ENCODE results near the gene GGACT.
"Not testable (repeated sequence)": the region's sequence is repeated elsewhere in the genome, so short reads cannot be mapped to it uniquely, and the experiment has no call there.

GGACT gene

GRCh38 chr13:100528353-100528752 lies 60.2 kb downstream of the GGACT start:
- DNase-seq: no peak

- no peak for DNase-seq
Observed at GRCh38 chr13:100527644-100528043, 60.9 kb downstream of the GGACT start.

DNA sequence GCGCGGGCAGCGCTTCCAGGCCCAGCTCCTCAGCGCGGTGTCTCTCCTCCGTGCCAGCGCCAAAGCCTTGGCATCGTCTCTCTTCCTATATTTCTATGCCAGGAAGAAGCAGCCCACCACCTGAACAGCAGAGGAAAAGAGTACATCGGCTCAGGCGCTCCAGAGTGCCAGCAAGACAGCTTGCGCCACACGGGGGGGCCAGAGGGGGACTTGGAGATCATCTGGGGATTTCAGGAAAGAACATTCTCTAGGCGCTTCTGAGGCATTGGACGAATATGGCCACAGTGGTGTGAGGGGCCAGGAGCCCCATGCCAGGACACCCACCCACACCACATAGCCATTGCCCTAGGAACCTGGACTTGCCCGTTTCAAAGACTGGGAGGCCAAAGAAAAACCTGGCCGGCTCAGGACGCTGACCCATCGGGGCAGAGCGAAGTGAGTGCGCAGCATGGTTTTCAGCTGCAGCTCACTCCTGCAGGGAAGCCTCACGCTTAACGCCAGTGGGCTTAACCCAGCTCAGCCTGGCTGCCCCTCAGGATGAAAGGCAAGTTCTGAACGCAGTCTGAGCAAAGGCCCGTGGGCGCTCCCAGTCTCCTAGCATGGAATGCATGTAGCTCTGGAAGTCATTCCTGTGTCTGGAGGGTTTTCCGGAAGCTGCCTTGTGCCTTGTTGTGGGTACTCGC lies 62.1 kb downstream of the GGACT start:
- DNase-seq: no peak

GRCh38 chr13:100525453-100526317 lies 62.9 kb downstream of the GGACT start:
- no peak for DNase-seq

GRCh38 chr13:100524688-100525087 lies 63.9 kb downstream of the GGACT start:
- DNase-seq: not testable (repeated sequence)

DNA sequence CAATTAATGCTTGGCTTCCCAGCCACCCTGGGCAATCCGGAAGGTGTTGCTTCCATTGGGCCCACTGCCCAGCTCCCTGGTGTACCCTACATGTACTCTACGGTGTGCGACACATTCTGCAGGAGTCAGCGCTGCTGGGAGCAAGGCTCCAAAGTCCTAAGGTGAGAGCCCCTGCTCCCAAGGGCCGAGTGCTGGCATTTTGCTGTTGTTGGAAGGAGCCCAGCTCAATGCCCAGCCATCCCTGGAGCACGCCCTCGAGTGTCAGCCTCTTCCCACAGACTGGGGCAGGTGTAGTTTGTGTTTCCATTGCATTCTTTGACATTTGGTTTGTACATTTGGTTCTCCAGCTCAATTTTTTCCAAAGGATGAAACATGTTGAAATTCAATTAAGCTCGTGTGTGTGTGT lies 64.6 kb downstream of the GGACT start:
- no peak for DNase-seq

DNA sequence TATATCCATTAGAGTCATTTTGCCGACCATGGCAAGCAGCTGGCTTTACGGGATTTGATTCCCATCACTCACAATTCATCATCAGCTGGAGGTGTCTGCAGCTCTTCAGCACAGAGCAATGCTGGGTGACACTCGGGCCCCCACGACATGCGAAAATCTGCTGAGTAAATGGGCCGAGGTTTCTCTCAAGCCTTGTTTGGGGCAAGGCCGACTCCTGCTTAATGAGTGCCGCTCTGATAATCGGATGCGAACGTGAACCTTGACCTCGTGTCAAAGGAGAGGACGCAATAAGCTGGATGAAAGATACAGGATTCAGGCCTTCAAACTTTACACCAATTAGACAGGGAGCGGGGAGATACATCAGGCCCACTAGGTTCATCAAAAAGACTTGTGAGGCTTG lies 65.2 kb downstream of the GGACT start:
- no peak for DNase-seq

DNA sequence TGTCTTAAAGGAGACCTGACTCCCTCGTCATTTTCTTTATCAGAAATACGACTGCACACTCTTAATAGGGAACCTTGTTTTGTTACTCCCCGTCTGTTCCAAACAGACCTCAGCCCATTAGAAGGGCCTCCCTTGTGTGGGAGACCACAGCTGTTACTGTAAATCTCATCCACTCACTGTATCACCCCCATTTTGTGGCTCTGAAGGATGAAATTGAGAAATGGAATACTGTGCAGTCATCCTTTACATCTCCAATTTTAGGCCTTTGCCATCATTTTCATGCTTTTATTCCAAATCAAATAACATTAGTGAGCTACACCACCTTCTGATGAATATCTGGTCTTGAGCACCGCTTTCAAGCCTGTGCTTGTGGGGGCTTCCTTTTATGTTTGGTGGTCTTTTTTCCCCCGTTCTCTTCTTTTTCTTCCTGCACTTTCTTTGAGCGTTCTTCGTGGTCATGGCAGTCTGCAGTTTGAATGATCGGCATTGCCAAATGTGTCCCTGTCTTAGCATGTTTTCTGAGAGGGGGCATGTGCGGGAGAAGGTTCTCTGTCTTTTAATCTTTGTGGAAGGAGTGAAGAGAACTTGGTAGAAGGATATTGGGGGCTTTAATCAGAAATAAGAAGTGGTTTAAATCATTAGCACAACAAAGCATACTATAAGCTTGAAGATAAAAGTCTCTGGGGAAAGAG lies 65.8 kb downstream of the GGACT start:
- DNase-seq: no peak

DNA sequence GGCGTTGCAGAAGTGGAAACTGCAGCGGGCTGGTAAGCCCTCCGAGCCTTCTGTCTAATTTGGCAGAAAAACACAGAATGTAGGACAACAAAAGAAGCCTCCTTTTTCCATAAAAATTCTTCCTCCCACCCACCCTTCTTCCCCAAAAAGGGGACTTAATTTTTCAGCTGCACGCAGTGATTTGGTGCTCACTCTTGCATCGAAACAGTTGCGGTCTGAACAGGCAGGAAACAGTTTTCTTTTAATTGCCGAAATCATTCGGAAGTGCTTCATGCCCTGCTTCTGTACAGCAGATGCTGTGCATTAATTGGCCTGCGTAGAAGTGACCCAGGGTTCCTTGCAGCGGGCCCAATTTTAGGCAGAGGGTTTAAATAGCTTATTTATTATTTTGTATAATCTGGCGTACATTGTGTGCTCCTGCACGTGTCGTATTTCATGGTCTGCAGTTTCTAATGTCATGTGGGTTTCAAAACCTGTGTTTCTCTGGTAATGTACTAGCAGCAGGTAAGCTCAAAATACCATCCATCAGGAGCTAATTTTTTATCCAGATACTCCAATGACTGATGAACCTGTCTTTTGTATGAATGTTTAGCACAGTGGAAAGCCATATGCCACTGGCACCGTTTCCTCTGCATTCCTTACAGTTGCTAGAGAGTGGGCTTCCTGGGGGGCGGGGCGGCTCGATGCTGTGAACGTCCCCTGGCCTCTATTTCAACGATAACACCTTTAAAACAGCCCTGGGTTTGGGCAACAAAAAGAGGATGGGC lies 66.6 kb downstream of the GGACT start:
- DNase-seq: no peak

GRCh38 chr13:100520936-100521850 lies 67.4 kb downstream of the GGACT start:
- DNase-seq: no peak

GRCh38 chr13:100519626-100520025 lies 69.0 kb downstream of the GGACT start:
- DNase-seq: no peak

- no peak for DNase-seq
Observed at GRCh38 chr13:100518394-100519062, 70.1 kb downstream of the GGACT start.

DNA sequence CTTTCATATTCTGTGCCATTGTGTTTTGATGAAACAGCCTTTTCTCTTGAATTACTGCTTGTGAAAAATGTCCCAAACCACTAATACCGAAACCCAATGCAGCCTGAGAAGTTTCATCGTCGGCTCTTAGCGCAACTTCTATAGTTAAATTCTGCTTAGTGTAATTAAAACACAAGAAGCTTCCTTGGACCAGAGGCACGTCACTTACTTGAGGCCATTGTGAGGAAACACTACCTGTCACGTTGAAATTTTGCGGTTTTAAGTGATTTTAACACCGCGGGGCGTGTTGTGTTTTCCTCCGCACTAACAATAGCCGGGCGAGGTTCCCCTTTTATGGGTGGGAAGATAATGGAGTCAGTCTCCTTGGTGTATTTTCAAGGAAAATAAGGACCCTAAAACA lies 70.9 kb downstream of the GGACT start:
- no peak for DNase-seq

DNA sequence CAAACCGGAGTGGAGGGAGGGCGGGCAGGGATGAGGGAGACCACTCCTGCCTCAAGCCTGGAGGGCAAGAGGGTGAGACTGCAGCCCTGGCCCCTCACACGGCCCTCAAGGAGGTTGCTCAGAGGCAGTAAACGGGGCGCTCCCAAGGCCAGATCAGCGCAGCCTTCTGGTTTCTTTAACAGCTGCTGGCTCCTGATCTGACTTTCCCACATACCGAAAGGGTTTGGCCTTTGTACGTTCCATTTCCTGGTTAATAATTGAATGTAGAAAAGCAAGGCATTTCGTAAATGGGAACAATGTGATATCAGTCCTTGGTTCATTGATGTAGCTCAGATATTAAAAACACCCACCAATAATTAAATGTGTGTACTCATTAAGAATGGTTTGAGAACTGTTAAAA lies 71.5 kb downstream of the GGACT start:
- no peak for DNase-seq

DNA sequence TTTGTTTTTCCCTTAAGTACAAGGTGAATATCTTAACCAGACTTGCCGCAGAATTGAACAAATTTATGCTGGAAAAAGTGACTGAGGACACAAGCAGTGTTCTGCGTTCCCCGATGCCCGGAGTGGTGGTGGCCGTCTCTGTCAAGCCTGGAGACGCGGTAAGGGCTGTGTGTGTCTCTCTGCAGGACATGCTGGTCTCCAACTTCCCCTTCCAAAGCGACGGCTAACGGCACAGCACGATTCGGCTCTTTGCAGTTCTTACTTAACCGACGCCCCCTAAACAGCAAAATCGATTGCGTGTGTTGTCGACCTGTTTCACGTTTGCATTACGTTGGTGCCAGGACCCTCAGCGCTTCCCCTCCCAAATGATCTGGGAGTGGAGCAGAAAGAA lies 73.2 kb downstream of the GGACT start:
- no peak for DNase-seq

DNA sequence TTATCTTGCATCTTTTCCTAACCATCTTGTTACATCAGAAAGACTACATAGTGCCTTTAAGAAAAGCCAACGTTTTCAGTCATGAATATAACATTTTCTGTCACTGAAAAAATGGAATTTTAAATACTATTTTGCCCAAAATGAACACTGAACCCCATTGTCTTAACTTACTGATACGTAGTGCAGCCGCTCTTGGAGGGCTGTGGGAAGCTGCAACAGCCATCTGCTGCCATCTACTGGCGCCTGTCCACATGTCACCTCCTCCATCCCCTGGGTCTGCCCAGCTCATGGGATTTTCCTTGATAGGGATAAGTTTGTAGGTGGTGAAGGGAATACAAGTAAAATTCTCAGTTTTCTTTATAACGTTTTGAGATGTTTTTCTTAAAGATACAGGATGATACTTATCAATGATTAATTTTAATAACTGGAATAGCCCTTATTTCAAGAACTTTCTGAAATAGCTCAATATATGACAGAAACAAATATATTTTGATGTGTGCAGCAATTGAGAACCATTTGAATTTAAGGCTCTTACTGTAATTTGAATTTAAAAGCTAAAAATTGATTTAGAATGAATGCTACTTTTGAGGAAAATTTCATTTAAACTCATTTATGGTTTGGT lies 73.7 kb downstream of the GGACT start:
- peak; percentile 60 for DNase-seq

GRCh38 chr13:100513987-100514670 lies 74.5 kb downstream of the GGACT start:
- DNase-seq: no peak

DNA sequence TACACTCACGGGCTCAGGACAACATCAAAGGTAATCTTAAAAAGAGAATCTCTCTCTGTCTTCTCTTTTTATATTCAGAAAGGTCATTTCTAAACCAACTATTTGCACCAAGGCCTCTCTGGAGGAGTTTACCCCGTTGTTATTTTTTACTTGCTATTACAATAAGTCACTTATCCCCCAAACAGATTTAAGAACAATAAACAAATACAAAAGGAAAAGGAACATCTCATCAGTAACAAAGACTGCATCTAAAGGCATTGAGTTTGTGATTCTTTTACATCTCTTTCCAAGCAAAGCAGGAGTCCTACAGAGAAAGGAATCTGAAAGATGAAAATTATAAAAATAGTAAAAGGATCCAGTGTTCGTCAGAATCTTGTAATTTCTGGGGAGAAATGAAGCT lies 75.4 kb downstream of the GGACT start:
- DNase-seq: no peak

DNA sequence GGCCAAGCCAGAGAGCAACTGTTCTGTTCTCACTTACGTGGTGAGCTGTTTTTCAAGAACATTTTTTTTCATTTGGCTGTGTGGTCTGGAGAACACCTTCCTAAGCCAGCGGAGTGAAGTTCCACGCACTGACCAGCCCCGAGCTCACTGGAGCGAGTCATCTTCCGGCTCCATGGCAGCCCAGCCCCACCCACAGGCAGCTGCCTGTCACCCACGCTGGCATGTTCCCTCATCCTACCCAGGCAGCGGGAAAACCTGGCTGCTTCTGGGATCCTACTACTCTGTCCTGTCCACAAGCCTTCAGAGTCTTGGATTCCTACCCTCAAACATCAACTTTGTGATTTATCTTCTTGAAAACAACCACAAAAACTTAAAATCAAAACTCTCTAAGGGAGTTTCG lies 76.2 kb downstream of the GGACT start:
- DNase-seq: no peak

GRCh38 chr13:100511466-100511865 lies 77.1 kb downstream of the GGACT start:
- DNase-seq: no peak

Measured in amniotic stem cell (primary cell).